GM19035 (cell line): ENCODE measurements around the gene DAO.
"Not testable (repeated sequence)": the region's sequence is repeated elsewhere in the genome, so short reads cannot be mapped to it uniquely, and the experiment has no call there.

ENCODE experiments used
- ATAC-seq: cut with Tn5 transposase; IDR thresholded peaks from one replicate; pipeline ENCODE4 v1.9.1; 2021; ENCODE audit not compliant: unreplicated experiment

Gene DAO

DNA sequence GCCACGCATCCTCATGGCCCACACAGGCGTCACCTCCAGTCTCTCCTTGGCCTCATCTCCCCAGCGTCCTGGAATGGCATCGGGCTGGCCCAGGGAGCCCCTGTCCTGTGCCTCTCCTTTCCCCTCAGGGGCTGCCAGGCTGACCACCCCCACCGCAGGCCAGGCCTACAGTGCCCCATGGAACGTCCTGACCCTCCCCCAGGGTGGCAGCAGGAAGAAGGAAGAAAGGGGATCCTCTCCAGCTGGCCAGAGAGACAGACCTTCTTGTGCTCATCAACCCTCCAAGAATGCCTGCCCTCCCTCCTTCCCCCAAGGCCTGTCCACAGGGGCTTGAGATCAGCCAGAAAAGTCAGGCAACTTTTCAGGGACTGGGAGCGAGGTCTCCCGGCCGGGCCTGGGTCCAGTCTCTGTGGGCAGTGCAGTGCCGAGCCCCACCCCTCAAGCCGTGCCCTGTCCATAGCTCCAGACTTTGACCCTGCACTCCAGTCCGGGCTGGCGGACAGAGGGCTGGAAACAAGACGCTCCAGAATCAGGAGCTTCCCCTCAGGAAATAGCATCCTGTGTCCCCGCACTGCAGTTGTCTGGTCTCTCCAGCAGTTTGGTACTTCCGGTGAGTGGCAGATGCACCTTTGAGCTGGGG lies at the start of gene DAO:
DAO (plus strand) TSS at position 478 of the 640 bp plus-strand sequence. CDS start 4,915 bp downstream, outside the sequence.
- ATAC-seq: no peak

DNA sequence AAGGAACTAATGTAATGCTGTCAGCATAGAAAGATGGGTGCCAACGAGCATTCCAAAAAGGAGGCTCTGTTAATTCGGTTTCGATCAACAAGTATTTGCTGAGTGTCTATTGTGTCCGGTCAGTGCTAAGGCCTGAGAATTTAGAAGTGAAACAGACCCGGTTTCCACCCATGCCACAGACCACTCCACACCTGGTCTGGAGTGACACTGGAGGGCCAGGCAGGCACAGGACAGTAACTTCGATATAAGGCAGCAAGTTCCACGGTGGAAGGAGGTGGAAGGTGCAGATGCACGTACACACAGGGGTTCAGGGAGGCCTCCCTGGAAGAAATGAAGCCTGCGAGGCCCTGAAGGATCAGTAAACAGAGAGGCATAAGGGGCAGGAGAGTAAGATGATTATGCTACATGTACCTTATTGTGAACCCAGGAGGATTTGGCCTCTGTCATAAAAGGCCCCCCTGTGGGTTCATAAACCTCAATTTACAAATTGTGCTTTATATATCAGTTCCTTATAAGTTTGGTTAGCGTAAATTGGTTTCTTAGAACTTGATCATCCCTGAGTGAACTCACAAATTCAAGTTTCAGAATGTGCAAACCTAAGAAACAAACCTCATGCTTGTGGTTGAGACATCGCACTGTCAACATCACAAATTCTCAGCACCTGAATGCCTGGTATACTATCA lies 48.4 kb upstream of the DAO start:
- peak; percentile 73 for ATAC-seq

DNA sequence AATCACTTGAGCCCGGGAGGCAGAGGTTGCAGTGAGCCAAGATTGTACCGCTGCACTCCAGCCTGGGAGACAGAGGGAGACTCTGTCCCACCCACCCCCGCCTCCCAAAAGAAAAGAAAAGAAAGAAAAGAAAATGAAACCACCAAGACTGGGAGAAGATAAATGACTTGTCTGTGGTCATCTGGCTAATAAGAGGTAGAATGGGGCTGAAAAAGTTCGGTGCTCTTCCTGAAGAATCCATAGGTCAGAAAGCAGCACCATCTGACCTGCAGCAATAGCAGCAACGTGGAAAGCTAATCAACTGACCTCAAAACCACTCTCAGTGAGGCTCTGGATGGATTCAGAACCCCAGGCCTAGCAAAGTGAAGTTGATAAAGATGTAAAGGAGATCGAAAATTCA lies 47.7 kb upstream of the DAO start:
- no peak for ATAC-seq

- ATAC-seq: no peak
Measured at GRCh38 chr12:108832730-108833354, 47.0 kb upstream of the DAO start.

- no peak for ATAC-seq
Measured at GRCh38 chr12:108833355-108833733, 46.5 kb upstream of the DAO start.

GRCh38 chr12:108833757-108834472 lies 46.0 kb upstream of the DAO start:
- ATAC-seq: no peak

DNA sequence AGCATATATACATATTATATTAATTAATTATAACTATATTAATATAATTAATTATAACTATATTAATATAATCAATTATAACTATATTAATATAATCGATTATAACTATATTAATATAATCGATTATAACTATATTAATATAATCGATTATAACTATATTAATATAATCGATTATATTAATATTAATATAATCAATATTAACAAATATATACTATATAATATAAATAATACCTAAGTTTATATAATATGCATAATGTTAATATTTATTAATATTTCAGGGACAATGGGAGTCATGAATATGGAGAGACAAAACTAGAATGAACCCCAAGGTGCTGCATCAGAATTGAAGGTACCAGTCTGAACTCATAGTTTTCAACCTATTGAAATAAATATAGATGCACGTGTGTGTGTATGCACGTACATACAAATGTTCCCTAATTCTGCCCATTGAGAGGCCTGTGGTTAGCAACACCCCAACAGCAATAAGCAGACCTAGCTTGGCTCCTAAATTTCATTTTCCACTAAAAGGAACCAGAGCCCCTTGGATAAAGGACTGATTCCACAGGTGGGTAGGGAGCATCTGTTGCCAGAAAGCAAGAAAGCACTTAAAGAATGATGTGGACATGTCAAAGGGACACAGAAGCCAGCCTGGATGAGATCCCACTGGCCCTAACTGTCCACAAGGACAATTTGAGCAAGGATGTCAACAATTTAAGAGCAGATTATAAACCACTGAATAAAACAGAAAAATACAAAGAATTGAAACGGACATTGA lies 43.8 kb upstream of the DAO start:
- ATAC-seq: no peak

DNA sequence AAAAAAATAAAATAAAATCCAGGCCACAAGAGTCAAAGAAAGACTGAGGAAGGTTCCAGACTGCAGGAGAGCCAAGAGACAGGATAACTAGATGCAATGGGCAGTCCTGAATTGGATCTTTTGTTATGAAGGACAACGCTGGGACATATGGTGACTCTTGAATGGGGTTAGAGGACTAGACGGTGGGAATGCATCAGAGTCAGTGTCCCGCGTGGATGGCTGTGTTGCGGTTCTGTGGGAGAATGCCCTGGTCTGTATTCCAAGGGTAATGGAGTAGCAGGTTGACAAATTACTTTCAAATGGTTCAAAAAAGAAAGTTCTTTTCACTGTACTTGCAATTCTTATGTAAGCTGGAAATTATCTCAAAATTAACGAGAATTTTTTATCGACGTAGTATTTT lies 42.7 kb upstream of the DAO start:
- no peak for ATAC-seq

GRCh38 chr12:108837680-108838079 lies 42.2 kb upstream of the DAO start:
- ATAC-seq: no peak

- ATAC-seq: peak; percentile 96
Measured at GRCh38 chr12:108838194-108839017, 41.5 kb upstream of the DAO start.

- ATAC-seq: no peak
Measured at GRCh38 chr12:108839018-108839889, 40.6 kb upstream of the DAO start.

- no peak for ATAC-seq
Measured at GRCh38 chr12:108839890-108840230, 40.0 kb upstream of the DAO start.

GRCh38 chr12:108840605-108841332 lies 39.1 kb upstream of the DAO start:
- no peak for ATAC-seq

GRCh38 chr12:108841825-108842224 lies 38.1 kb upstream of the DAO start:
- ATAC-seq: not testable (repeated sequence)

DNA sequence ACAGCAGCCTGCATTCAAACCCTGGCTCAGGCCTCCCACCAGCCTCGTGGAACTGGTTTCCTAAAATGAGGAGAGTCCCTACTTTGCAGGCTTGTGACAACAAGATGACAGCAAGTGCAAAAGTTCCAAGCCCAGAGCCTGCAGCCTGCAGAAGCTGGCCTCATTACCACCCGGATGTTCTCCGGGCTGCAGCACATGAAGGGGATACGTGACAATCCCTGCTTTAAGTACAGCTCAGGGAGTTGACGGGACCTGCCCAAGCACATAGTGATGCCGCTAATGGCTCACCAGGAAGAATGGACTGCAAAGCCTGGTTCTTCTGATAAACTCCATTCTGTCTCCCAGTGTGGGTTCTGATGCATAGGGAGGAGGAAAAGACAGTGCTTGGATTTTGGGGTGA lies 37.5 kb upstream of the DAO start:
- ATAC-seq: no peak

GRCh38 chr12:108843187-108843586 lies 36.7 kb upstream of the DAO start:
- ATAC-seq: no peak

DNA sequence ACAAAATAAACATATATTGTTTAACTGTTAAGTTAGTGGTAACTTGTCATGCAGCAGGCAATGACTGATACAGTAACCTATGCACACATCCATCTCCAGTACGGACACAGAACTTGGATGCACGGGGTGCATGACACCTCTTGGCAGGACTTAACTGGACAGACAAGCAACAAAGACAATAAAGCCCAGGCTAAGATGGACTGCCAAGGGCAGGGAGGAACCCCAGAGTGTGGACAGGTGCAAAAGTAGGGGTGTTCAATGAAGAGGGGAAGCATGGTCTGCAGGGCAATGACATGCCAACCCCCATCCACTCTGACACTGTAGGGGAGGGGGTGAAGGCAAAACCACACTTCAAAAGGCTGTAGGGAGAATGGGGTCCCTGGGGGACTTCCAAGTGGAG lies 34.2 kb upstream of the DAO start:
- no peak for ATAC-seq

DNA sequence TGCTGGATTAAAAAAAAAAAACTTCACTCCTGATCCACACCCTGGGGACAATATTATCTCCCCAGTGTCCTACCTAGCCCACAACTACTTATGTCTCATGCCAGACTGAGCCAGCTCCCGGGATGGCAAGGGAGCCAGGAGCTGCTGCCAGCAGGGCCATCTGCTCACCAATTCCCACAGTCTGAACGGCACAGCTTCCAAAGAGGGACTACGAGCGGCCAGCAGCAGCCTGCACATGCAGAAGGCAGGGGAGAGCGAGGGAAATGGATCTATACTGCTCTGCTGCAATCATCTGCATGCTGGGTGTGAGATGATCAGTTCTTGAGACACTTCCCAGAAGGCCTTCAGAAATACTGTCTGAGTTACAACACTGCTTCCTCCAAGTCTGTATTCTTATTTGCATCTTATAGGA lies 33.6 kb upstream of the DAO start:
- no peak for ATAC-seq

DNA sequence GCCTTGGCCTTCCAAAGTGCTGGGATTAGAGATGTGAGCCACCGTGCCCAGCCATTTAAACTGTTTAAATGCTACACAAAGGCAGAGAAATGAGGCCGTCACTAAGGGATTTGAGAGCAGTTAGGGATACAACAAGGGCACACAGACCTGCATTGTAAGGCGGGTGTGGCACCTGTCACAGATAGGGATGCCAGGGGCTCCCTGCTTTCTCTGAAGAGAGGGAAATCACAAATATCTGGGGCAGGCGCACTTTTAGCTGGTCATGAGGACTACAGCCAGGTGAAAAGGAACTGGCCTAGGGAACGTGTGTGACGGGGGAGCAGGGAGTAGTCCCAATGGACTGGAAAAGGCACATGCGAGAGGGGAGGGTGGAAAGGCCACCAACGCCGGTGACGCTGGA lies 32.2 kb upstream of the DAO start:
- ATAC-seq: no peak
